HG03280 (cell line): ENCODE results near the gene ZNF683.
"Not testable (repeated sequence)": the region's sequence is repeated elsewhere in the genome, so short reads cannot be mapped to it uniquely, and the experiment has no call there.

ENCODE experiments used
- ATAC-seq: cut with Tn5 transposase; IDR thresholded peaks from one replicate; pipeline ENCODE4 v1.9.1; 2021; ENCODE audit warnings: mild to moderate bottlenecking, moderate library complexity; ENCODE audit not compliant: unreplicated experiment

Gene ZNF683

DNA sequence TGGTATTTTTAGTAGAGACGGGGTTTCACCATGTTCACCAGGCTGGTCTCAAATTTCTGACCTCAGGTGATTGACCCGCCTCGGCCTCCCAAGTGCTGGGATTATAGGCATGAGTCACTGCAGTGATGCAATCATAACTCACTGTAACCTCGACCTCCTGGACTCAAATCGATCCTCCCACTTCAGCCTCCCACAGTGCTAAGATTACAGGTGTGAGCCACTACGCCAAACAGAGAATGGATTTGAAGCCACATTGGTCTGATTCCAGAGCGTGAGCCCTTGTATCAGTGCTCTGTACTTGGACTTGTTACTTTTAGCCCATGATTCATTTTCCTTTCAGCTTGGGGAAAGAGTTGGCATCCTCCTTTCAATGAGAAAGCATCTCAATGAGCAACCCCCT, 14.9 kb upstream of the ZNF683 start:
- no peak for ATAC-seq

DNA sequence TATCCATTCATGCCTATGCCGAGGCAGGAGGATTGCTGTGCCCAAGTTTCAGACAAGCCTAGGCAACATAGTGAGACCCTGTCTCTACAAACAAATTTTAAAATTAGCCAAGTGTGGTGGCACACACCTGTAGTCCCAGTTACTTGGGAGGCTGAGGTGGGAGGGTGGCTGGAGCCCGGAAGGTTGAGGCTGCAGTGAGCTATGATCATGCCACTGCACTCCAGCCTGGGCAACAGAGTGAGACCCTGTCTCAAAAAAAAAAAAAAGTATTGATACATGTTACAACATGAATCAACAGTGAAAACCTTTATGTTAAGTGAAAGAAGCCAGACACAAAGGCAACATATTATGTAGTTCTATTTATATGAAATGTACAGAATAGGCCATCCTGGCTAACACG, 12.5 kb upstream of the ZNF683 start:
- ATAC-seq: not testable (repeated sequence)

DNA sequence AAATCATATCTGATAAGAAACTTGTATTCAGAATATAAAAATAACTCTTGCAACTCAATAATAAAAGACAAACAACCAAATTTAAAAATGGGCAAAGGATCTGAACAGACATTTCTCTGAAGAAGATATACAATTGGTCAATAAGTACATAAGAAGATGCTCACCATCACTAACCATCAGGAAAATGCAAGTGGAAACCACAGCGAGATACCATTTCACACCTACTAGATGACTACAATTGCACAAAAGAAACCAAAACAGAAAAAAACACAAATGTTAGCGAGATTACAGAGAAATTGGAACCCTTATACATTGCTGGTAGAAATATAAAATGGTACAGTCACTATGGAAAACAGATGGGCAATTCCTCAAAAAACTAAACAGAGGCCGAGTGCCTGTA, 11.5 kb upstream of the ZNF683 start:
- no peak for ATAC-seq

DNA sequence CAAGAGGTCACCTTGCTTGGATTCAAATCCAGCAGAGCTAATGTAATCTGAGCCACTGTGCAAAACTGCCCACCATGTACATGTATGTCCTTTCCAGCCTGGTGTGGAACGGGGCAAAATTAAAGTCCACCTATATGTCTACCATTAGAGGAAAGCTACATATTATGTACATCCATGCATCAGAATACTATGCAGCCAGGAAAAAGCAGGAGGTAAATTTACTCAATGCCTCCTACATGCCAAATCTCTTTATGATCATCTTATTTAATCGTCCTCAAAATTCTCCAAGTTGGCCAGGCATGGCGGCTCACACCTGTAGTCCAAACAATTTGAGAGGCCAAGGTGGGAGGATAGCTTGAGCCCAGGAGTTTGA, 6.3 kb upstream of the ZNF683 start:
- ATAC-seq: no peak

DNA sequence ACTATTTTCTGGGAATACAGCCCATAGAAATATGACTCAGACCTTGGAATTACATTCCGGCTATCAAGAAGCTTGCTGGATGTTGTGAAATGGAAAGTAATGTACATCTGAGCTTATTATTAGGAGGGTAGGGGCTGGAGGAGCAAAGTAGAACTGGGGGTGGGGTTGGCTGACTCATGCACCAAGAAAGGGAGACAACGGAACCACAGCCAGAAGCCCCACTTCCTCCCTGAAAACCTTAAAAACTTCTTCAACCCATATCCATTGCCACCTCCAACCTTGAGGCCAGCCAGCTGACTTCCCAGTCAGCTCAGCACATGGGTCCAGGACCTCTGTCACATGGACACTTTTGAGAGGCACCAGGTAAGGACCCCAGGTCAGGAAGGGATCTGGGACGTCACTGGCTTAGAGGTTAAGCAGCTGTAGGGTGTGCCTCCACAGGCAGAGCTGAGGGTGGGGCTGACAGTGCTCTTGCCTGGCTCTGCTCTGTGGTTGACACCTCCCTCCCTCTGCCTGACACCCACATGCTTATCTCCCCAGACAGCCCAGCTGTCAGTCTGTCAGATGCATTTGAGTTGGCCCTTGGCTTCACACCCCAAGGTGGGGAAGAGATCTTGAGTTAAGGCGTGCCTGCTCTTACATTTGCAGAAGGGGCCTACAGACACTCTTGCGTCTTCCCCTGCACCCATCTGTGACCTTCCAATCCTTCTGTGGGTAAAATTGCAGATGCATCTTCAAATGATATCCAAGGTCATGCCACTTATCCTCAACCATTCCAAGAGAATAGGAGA, 5.7 kb upstream of the ZNF683 start:
- no peak for ATAC-seq

DNA sequence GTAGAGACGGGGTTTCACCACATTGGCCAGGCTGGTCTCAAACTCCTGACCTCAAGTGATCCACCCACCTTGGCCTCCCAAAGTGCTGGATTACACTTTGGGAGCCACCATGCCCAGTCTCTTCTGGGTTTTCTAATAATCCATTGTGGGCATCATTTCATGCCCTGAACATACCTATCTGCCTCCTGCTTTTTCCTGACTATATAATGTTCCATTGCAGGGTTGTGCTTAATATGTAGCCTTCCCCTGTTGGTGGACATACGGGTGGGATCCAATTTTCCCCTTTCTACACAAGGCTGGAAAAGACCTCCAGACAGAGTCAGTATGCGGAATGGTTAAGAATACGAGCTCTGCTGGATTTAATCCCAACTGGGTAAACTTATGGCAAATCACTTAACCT, 3.5 kb upstream of the ZNF683 start:
- no peak for ATAC-seq

DNA sequence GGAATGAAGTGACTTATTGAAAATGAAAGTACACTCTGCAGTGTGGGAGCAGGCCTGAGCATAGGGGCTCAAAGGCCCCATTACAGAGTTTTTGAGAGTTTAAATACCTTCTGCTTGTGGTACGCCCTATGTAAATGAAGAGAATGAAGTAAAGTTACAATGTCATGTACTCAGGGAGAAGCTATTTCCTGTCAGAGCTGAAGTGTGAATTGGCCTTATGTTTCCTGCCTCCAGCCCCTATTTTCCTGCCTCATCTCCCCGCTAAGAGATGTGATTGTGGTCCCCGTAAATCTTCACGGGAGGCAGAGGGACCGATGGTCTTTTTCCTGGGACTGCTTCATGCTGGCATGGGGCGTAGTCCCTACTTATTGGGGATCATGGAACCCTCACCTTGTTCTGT, 2.5 kb upstream of the ZNF683 start:
- no peak for ATAC-seq

DNA sequence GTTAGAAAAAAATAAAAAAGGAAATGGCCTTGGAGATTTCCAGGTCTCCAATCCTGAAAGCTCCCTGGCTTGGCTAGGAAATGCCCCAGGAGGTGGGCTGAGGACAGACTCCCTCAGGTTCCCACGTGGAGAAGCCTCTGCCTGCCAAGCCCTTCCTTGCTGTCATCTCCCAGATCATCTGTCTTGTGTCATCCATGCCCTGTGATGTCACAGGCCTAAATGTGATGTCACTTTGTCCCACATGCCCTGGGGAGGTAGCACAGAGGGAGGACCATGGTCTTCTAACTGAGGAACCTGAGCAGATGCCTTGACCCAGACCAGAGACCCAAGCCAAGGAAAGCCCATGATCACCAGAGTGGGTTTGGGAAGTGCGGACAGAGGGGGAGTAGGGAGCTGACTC, 1.8 kb upstream of the ZNF683 start:
- not testable (repeated sequence) for ATAC-seq

DNA sequence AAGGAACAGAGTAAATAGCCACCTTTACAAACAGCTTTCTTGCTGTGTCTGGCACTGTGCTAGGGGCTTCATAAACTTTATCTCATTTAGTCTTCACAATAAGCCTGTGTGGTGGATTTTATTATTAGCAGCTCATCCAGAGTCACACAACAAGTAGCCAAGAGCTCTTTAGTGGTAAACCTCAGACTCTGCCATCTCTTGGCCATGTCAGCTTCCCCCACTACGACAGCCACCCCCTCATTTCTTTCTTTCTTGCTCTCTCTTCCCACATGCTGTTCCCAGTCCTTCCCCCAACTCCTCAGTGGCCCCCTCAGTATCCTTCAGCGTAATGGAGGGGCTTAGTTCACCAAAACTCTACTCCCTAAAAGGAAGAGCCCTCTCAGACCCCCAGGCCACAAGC, 1.2 kb upstream of the ZNF683 start:
- no peak for ATAC-seq

DNA sequence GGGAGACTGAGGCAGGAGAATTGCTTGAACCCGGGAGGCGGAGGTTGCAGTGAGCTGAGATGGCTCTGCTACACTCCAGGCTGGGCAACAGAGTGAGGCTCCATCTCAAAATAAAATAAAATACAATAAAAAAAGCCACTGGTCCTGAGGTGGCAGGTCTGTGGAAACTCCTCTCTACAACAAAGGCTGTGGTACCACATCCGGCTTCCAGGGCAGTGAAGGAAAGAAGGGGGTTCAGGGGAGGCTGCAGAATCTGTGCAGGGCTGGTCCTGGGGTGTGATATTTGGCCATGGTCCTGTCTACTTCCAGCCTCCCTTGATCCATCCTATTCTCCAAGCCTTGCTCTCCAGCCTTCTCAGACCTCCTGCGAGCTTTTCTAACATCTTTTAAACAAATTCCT, 731 bp upstream of the ZNF683 start:
- no peak for ATAC-seq

DNA sequence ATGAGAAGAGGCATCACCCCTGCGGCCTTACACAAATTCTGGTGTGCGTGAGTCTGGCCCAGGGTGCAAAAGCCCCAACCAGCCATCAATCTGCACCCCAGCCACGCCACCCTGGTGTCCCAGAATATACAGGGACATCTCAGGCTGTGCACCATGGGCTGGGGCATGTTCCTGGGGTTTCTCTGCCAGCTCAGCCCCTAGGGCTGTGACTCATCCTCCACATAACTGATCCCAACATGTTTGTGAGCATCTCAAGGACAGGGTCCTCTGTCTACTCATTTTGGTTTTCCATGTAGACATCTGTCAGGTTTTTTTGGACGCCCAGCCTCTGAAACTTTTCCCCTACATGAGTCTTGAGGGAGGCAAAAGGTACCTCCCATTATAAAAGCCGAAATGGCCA, 511 bp downstream of the ZNF683 start:
- ATAC-seq: no peak

DNA sequence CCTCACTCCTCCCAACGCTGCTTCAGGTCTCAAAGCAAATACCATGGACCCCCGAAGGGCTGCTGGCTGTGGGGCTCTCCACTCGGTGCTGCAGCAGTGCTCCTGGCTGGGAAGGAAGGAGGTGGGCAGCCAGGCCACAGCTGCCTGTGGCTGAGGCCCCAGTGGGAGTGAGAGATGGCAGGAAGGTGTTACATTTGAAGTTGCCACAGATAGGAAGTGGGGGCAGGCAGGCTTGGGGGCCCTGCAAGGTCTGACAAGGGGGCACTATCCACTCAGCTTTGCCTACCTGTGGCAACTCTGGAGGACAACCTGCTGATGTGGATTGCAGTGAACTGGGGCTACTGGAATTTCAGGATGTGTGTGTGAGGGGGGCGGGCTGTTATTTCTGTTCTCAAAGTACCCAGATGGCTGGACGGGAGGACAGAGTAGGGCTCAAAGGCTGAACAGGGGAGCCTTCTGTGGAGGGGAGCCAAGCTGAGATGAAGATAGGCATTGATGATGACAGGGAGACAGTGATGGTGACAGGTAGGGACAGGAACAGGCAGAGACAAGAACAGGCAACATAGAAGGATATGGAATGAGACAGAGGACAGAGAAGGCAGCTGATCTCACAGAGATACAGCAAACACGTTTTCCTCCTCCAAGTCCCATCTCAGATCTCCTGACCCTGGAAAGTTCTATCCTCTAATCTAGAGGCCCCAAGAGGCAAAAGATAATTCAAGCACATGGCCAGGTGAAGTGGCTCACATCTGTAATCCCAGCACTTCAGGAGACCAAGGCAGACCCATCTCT, 1.8 kb downstream of the ZNF683 start:
- no peak for ATAC-seq

DNA sequence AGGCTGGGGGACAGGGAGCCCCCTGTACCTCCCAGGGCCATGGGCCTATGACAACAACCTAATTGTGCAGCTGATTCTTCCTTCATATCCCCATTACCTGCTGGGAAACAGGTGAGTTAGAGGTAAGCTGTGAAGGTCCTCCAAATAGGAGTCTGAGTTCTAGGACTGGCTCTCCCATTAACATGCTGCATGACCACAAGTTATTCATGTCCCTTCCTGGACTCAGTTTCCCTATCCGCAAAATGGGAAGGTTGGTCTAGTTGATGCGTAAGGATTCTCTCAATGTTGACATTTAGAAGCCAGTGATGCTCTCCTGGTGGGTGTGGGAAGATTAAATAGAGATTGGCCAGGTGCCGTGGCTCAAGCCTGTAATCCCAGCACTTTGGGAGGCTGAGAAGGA, 4.1 kb downstream of the ZNF683 start:
- ATAC-seq: no peak

DNA sequence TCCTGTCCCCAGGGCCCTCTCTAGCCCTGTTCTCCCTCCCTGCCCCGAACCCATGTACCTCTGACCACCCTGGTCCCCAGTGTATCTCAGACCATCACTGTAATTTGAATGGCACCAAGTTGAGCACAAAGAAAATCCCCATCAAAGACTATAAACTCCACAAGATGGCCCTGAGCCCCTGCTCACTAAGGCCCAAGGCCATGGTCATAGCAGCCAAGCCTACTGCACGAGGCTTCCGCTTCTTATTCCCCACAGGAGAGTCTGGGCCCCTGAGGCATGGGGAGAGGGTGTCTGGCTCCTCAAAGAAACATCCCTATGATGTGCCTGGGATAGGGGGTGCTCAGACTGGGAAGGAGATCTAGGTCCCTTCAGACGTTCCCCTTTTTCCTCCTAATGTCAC, 4.5 kb downstream of the ZNF683 start:
- no peak for ATAC-seq

DNA sequence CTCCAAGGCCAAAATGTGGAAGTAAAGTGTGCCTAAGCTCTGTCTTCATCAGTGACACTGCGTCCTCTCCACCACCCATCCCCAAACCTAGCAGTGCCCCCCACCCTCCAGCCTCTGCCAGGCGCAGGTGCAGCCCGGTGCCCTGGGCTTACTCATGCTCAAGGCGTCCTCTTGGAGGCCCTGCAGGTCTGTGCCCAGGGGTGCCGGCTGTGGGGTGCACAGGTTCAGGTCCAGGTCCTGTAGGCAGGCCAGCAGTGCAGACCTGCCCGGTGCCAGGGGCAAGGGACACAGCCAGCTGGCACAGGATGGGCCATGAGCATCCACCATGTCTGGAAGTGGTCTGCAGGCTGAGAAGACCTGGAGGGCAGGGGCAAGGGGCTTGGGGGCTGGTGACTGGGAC, 5.1 kb downstream of the ZNF683 start:
- ATAC-seq: no peak

DNA sequence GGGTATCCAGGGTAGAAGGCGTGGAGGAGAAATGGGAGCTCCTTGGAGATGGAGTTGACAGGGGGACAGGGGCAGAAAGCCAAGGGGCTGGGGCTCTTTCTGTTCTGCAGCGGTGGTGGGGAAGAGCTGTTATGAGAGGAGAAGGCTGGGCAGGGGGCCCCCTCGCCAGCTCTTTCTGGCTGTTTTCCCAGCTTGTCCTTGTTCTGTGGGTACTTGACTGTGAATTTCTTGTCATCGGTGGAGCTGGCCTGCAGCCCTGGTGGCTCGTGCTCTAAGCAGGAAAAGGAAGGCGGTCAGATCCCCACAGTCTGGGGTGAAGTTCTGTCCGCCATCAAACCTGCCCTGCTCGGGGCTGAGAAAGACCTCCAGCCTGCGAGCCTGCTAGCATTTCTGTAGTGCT, 7.6 kb downstream of the ZNF683 start:
- ATAC-seq: no peak

DNA sequence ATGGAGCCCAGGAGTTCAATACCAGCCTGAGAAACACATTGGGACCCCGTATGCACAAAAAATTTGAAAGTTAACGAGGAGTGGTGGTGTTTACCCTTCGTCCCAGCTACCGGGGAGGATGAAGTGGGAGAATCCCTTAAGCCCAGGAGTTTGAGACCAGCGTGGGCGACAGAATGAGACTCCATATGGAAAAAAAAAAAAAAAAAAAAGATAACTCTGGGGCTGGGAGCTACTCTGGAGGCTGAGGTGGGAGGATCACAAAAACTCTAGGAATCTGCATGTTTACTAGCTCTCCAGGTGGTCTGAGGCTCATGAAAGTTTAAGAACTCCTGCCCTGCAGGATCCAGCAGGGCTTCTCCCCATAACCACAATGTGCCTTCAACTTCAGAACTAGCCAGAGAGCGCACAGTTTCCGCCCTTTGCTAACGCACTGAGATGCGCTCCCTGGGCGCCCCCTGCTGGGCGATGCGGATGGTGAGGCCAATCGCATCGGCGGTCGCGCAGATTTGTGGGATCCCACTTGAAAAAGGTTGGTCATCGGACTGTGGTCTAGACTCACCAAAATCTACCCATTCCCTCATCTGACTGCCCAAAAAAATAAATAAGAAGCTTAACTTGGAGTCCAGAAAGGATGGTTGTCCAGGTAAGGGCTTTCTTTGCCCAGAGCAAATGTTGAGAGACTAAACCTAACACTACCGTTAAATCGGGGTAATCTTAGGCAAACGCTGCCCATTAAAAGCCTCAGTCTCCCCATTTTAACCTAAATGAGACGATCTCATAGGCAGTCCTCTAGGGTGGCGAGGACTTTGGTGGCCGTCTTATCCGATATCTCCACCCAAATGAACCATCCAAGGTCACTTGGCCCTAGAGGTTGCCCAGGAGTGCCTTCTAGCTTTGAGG, 8.8 kb downstream of the ZNF683 start:
- ATAC-seq: peak; percentile 66

DNA sequence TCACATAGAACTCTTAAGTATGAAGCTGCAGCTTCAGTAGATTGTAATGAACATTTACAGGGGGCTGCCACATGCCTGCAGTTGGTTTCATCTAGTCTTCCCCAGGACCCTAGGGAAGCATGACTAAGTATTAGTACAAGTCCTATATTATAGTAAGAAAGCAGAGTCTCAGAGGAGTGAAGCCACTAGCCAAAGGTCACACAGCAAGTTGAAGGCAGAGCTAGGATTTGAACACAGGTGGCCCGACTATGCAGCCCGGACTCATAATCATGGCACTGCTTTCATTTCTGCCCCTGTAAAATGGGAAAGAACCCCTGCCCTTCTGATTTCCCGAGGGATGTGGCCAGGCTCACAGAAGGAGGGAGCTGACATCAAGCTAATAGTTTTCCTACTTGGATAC, 10.2 kb downstream of the ZNF683 start:
- no peak for ATAC-seq

DNA sequence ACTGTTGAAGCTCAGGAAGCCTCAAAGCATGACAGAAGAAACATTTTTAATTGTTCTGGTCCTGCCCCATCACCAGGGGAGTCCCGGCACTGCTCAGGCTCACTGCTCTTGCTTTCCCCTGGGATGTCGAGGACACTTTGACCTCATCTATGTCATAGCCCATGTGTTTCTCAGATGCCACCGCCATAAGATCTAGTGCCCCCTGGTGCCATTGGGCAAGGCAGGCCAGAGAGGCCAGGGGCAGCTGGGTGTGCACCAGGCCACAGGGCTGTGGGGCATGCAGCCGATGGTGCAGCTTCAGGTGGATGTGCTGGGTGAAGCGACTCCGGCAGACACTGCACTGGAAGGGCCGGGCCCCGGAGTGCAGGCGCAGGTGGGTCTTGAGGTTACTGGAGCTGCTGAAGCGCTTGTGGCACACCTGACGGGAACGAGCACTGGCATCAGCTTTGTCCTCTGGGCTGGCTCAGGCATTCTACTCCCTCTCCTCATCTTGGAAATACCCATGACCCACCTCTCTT, 10.9 kb downstream of the ZNF683 start:
- no peak for ATAC-seq

DNA sequence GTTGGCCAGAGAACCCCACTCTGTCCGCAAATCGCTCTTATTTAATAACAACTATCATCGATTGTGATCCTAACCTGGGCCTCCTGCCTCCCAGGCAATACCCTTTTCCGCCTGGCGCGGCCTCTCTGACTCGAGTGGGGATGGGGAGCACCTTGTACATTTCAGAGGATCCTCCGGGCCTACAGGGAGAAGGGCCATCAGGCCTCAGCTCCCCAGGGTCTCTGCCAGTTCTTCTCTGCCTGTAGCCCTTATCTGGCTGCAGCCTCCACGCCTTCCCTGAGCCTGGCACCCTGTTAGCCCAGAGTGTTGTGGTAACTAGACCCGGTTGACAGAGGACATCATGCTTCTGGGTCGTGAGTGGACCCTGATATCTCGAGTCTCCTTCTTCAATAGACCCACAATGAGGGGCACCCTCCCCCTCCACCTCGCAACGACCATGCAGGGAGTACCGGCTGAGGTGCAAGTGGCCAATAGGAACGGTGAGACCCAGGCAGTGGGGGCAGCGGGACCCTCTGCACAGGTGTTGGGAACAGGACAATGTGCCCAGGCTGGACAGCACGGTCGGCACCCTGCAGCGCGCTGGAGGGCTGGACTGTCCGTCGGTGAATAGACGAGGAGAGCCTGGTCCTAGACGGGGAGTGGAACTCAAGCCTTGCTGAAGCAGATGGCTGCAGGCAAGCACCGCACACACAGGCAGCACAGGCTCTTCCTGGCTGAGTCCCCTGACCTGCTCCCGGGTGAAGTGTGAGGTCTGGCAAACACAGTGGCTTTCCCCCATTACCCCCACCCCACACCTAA, 11.5 kb downstream of the ZNF683 start:
- no peak for ATAC-seq
